HG02678 (cell line): Measurements from ENCODE around the gene STK40.

Experiments
- ATAC-seq: cut with Tn5 transposase; IDR thresholded peaks from one replicate; pipeline ENCODE4 v1.9.1; 2021; ENCODE audit warnings: mild to moderate bottlenecking, moderate library complexity; ENCODE audit not compliant: unreplicated experiment

Gene STK40

DNA sequence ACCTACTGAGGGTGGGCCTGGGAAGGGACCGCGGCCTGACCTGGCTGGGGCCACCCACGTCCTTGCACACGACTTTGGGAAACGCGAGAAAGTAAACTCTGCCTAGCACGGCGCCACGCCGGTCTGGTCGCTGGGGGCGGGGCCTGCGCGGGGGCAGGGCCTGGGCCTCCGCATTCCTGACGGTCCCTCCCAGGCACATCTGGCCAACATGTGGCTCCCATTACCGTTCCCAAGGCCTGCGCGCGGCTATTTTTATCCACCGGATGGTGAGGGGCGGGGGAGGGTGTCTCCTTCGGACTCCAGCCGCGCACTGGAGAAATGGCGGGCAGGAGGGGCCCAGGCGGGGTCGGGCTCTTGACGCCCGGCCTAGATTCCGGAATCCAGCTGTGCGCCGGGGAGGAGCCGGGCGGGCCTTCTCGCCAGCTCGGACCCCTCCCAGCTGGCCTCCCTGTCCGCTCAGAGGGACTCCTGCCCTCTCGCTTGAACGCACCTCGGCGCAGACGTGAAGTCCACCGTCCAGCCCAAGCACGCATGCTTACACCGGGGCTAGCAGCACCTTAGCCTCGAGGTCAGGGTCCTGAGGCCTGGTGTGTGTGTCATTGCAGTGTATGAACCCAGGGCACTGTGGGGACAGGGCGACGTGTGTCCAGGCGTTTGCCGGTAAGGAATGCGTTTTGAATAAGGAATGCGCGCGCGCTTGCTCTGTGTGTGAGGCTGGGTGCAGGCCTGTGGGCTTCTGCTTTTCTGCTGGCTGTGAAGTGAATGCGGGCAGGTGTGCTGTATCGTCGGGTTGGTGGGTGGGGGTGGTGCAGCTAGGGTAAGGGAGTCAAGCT lies 64.4 kb downstream of the STK40 start:
- no peak for ATAC-seq

DNA sequence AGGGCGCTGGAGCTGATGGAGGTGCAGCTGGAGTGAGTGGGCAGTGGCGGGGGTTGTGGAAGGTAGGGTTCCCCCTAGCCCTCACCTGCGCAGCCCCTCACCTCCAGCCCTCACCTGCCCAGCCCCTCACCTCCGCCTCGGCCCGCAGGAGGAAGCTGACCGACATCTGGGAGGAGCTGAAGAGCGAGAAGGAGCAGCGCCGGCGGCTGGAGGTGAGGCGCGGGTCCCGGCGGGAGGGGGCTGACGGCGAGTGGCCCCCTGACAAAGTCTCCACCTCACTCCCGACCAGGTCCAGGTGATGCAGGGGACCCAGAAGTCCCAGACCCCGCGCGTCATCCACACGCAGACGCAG lies 65.0 kb downstream of the STK40 start:
- ATAC-seq, result no peak

DNA sequence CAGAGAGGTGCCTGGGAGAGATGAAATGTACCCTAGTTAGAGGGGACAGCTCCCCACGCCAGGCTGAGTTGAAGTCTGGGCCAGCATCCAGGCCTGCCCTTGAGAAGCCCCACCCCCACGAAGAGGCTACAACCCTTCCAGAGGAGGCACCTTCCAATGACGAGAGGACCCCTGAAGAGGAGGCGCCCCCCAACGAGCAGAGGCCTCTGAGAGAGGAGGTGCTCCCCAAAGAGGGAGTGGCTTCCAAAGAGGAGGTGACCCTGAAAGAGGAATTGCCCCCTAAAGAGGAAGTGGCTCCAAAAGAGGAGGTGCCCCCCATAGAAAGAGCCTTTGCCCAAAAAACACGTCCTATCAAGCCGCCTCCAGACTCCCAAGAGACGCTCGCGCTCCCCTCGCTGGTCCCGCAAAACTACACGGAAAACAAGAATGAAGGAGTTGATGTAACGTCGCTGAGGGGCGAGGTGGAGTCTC lies 65.4 kb downstream of the STK40 start:
- no peak for ATAC-seq

DNA sequence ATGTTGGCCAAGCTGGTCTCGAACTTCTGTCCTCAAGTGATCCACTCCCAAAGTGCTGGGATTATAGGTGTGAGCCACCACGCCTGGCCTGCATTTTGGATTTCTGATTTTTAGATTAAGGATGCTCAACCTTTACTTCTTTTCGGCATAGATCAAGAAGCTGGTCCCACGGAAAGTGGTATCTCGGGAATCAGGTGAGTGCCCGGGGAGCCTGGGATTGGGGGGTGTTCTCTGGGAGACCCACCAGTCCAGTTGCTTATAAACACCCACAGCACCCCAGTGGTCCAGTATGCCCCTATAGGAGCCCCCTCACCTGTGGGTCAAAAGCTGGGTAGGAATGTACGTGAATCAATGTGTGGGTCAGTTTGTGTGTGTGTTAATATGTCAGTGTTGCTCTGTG lies 76.3 kb downstream of the STK40 start:
- ATAC-seq, result no peak

DNA sequence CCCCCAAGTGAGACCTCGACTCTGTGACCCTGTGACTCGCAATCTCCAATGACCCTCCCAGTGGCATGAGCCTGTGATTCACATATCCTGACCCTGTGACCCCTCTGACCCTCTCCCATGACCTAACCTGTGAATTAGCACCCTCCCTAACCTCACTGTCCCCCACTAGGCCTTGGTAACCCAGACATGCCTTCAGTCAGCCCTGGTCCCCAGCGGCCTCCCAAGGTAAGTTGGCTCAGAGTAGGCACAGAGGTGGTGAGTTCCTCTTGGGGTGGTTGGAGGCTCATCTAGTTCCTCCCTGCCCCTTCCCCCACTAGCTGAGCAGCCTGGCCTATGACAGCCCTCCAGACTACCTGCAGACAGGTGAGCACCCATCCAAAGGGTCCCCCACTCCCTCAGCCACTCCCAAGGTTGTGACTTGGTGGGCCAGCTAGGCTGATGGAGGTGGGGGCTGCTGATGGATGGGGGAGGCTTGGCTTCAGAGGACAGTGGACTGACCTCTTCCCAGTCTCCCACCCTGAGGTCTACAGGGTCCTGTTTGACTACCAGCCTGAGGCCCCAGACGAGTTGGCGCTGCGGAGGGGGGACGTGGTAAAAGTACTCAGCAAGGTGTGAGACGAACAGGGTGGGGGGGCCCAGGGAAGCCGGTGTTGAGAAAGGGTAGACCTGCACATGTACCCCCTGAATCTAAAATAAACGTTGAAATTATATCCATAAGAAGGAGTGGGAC lies 78.0 kb downstream of the STK40 start:
- ATAC-seq, result no peak

DNA sequence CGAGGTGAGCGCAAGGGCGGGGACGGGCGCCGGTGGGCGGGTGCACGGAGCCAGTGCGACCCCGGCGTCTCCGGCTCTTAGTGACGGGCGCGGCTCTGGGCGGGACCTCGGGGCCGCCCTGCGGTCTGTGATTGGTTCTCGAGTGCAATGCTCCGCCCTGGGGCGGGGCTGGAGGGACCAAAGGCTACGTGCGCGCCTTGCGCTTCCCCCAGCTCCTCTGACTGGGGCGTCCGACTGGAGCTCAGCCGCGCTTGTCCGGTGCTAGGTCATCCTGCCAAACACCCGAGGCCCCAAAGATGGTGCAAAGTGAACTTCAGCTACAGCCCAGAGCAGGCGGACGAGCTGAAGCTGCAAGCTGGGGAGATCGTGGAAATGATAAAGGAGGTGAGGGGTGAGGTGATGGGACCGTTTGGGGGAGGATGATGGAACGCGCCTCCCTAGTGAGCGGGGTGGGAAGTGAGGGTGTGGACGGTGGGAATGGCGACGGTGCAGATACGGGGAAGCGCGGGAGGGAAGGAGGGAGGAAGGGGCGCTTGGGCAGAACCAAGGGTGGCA lies 78.7 kb downstream of the STK40 start:
- ATAC-seq, result peak; percentile 97

GRCh38 chr1:36306210-36306901 lies 79.4 kb downstream of the STK40 start, which contains the start of gene SH3D21:
SH3D21 (plus strand) TSS chr1:36306368; CDS start chr1:36306421, 53 bp downstream.
- ATAC-seq, result peak; percentile 35

DNA sequence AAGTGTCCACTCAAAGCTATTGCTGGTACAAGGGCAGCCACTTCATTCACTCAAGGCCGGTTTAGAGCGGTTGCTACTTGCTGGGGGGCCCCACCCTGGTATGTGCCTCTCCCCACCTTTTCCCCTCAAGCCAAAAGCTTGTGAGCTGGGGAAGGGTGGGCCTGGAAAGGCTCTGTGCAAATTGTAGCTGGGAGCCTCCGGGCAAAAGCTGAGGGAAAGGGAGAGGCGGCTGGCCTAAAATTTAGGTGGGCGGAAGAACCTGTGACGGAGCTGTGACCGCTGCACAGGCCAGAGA lies 79.9 kb downstream of the STK40 start:
- ATAC-seq, result no peak

- no peak for ATAC-seq
Observed at GRCh38 chr1:36304970-36305914, 80.5 kb downstream of the STK40 start.

- ATAC-seq, result no peak
Observed at GRCh38 chr1:36304521-36304920, 81.2 kb downstream of the STK40 start.

GRCh38 chr1:36303650-36304360 lies 81.9 kb downstream of the STK40 start:
- ATAC-seq, result no peak

DNA sequence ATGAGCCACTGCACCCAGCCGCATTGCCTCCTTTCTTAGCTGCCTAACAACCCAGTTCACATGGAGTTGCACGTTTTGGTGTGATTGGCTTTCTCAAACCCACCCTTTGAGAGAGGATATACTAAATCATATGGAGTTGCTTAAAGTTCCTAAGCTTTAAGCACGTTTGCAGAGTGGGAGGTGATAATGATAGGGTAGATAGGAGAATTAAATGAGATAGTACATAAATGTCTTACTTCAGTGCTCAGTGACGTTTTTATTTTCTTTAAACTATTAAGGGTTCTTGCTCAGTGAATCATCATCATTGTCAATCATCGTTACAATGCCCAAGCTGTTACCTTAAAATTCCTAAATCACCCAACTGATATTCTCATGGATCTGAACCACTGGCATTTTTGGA lies 82.5 kb downstream of the STK40 start:
- ATAC-seq, result no peak

DNA sequence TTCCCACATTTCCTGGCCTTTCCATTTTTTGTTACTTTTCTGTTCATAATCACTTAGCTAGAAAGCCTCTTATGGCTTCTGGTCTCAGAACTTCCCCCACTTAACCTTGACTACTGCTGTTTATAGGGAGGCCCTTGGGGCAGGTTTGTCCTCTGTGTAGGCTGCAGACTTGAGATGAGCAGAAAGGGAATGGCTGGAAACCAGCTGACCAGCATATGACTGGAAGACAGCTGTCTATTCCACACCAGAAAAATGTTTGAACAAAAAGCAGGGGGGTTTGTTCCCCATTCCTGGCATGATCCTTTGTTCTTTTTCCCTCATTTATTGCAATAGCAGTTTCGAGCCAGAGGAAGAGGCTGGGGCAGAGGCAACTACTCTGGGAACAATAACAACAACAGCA lies 84.5 kb downstream of the STK40 start:
- no peak for ATAC-seq

DNA sequence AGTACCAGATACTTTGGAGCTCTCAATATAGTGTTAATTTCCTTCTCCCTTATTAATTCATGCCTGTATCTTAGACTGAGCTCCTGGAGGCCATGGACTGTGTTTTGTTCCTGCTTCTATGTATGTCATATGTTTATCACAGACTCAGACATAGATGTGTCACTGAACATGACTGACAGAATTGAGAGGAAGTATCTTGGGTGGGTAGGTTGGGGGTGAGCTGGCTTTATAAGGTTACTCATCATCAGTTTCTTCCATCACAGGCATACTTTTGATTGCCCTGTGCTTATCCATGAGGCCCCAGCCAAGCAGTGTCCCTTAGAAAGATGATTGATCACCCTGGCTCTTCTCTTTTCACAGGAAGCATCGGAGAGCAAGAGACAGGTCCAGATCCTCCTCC lies 85.2 kb downstream of the STK40 start:
- ATAC-seq, result no peak

DNA sequence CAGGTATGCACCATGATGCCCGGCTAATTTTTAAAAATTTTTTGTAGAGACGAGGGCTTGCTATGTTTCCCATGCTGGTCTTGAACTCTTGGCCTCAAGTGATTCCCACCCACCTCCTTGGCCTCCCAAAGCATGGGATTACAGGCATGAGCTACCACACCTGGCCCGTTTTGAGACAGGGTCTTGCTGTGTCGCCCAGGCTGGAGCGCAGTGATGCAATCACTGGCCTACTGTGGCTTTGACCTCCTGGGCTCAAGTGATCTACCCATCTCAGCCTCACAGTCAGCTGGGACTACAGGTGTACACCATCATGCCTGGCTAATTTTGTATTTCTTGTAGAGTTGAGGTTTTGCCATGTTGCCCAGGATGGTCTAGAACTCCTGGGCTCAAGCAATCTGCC lies 87.1 kb downstream of the STK40 start:
- ATAC-seq, result no peak

- no peak for ATAC-seq
Observed at GRCh38 chr1:36297062-36297461, 88.7 kb downstream of the STK40 start.

GRCh38 chr1:36295390-36295789 lies 90.3 kb downstream of the STK40 start:
- ATAC-seq, result no peak
